C4-2B (cell line): ENCODE measurements around the gene SNRNP40.

Source experiments
- CTCF ChIP-seq: fragments of 450-650 bp; conservative IDR thresholded peaks from 2 replicates; pipeline ENCODE4 v1.5.1; 2017; ENCODE audit warnings: mild to moderate bottlenecking
- ZFX ChIP-seq: fragments of 450-650 bp; IDR thresholded peaks from 2 replicates; pipeline ENCODE4 v1.6.1; 2017

DNA sequence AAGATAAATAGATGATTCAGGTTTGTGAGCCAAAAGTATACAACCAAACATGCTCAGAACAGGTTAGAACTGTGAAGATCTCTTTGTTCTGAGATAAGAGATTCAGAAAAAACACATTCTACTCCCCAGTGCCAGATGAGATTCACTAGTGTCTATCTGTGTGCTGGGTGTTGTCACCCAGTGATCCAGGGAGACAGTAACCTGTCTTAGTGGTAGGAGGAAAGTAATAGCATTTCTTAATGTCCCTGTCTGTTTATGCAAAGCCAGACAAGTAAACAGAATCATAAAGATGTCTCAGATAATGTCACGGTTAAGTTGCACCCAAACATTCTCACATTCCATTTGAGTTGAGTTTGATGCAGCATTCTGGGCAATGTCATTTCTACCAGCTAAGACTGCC, 38.0 kb downstream of the SNRNP40 start:
- TF ChIP-seq CTCF (no peak), ZFX (no peak)
